ENCODE measurements around the gene SNX25.

SNX25 gene

DNA sequence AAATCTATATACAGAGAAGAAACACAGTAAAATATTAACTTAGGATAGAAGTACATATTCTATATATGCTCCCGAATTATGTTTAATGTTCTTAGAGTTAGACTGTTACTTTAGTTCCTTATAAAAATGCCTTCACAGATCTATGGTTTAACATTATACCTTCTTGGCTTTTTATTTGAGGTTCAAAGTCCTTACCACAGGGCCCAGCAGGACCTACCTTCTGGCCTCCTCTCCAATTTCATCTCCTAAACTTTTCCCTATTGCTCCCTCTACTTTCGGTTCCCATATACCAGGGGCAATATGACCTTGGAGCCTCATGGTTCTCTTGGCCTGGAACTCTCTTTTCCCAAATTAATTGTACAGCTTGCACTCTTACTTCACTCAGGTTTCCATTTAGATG, 199.0 kb downstream of the SNX25 start:
- DNase-seq (ENCODE audit: low read depth in 2 of 2) = no peak

GRCh38 chr4:185411849-185412248, 202.5 kb downstream of the SNX25 start:
- no peak for DNase-seq (ENCODE audit: low read depth in 2 of 2)

GRCh38 chr4:185412412-185412811, 203.0 kb downstream of the SNX25 start:
- no peak for DNase-seq (ENCODE audit: low read depth in 2 of 2)
